Activated CD8-positive, alpha-beta memory T cell treated with anti-CD3 and anti-CD28 coated beads for 48 hours (primary cell): Measurements from ENCODE around the gene PRPF19.

Experiments used
- DNase-seq, 3 experiments: peaks; one replicate each; pipeline ENCODE4 v3.0.0-alpha.2; 2020; ENCODE audit warnings: low read depth in 2 of 3, low spot score in 2 of 3

Gene PRPF19

GRCh38 chr11:60924110-60924905 is 17.9 kb upstream of the PRPF19 start, which contains the start of gene TMEM132A:
Gene TMEM132A (plus strand): TSS chr11:60924460. CDS start chr11:60924634, 174 bp downstream.
- no peak for DNase-seq

DNA sequence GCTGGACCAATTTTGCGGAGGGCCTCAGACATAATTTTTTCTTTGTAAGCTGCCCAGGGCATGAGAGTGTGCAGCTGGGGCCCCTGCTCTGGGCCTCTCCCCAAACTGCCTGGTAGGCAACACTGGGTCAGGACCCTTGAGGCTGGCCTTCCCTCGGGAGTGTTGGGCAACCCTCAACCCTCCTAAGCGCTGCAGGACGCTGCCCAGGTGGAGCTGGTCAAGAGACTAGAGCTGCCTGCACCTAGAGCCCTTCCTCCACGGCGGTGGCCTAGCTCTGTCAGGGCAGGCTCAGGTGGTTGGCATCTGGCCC is 17.4 kb upstream of the PRPF19 start:
- no peak for DNase-seq

GRCh38 chr11:60923326-60923725 is 16.9 kb upstream of the PRPF19 start:
- DNase-seq, result no peak

- DNase-seq, result no peak
Observed at GRCh38 chr11:60922906-60923305, 16.5 kb upstream of the PRPF19 start.

DNA sequence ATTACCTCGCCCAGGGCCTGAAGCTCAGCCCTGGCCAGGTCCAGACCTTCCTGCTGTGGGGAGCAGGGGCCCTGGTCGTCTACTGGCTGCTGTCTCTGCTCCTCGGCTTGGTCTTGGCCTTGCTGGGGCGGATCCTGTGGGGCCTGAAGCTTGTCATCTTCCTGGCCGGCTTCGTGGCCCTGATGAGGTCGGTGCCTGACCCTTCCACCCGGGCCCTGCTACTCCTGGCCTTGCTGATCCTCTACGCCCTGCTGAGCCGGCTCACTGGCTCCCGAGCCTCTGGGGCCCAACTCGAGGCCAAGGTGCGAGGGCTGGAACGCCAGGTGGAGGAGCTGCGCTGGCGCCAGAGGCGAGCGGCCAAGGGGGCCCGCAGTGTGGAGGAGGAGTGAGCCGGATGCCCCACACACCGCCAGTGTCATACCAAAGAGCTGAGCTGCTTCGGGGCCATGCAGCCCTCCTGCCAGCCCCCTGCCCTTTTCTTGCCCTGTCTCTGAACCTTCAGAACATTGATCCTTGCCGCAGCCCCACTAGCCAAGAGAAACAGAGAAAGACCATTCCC is 15.5 kb upstream of the PRPF19 start:
- no peak for DNase-seq

- no peak for DNase-seq
Observed at GRCh38 chr11:60921259-60921658, 14.9 kb upstream of the PRPF19 start.

DNA sequence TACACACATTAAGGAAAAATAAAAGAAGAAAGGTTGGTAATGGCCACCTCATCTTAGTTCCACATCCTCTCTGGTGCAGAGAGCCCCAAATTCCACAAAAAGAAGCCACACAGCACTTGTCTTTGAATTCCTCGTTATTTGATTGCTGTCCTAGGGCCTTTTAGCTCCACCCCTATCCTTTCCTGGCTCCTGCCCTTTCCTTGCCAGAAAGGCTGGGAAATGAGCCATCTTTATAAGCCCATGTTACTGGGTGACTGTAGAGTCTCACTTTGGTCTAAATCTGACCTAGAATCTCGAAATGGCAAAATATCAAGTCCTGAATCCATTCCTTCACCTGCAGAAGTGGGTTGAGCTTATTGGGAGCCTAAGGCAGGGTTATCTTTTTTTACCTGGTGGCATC is 13.6 kb upstream of the PRPF19 start:
- no peak for DNase-seq

GRCh38 chr11:60919320-60919719 is 12.9 kb upstream of the PRPF19 start:
- no peak for DNase-seq

GRCh38 chr11:60918939-60919265 is 12.5 kb upstream of the PRPF19 start:
- DNase-seq, result no peak

GRCh38 chr11:60918251-60918938 is 12.0 kb upstream of the PRPF19 start:
- no peak for DNase-seq

GRCh38 chr11:60917267-60917666 is 10.9 kb upstream of the PRPF19 start:
- no peak for DNase-seq

- no peak for DNase-seq
Observed at GRCh38 chr11:60916669-60917206, 10.4 kb upstream of the PRPF19 start.

DNA sequence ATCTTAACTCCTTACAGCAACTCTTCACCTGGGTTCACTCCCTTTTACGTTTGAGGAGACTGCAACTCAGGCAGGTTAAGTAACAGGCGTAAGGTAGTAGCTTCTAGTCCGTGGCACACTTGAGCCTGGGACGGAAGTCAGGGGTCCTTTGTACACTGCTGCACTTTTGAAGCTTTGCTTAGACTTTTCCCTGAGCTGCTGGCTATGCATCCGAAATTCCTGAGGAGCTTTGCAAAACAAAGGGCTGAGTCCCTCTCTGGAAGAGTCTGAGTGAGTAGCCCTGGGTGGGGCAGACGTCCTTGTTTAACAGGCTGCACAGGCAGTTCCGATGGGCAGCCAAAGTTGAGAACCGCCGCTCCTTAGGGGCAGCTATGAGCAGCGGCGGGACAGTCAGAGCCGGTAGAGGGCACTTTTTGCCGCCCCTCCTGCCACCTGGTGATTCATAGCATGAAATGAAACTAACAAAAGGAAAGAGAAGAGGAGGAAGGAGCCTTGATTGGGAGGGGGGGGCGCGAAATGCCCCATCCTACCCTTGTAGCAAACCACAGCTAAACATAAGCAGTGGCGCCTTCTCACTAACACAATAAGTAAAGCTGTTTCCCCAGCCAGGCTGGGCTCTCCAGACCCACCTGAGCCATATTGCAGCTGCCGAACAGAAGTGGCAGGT is 9.0 kb upstream of the PRPF19 start:
- peak; percentile 40 to 56 (median 50) for DNase-seq

GRCh38 chr11:60914633-60915247 is 8.4 kb upstream of the PRPF19 start:
- DNase-seq, result peak in 1 of 3 experiments; percentile 23

- peak; percentile 67 to 70 (median 68) for DNase-seq
Observed at GRCh38 chr11:60913793-60914632, 7.6 kb upstream of the PRPF19 start, which contains the start of gene TMEM109. Gene TMEM109 (plus strand): TSS chr11:60914158. CDS start chr11:60919694, 5,536 bp downstream.

GRCh38 chr11:60912851-60913528 is 6.6 kb upstream of the PRPF19 start:
- no peak for DNase-seq

- no peak for DNase-seq
Observed at GRCh38 chr11:60912223-60912850, 6.0 kb upstream of the PRPF19 start.

GRCh38 chr11:60910711-60911380 is 4.5 kb upstream of the PRPF19 start:
- DNase-seq, result no peak

GRCh38 chr11:60910281-60910687 is 3.9 kb upstream of the PRPF19 start:
- no peak for DNase-seq
